ENCODE results near the gene SUSD6.
"Not testable (repeated sequence)": the region's sequence is repeated elsewhere in the genome, so short reads cannot be mapped to it uniquely, and the experiment has no call there.

SUSD6 gene

DNA sequence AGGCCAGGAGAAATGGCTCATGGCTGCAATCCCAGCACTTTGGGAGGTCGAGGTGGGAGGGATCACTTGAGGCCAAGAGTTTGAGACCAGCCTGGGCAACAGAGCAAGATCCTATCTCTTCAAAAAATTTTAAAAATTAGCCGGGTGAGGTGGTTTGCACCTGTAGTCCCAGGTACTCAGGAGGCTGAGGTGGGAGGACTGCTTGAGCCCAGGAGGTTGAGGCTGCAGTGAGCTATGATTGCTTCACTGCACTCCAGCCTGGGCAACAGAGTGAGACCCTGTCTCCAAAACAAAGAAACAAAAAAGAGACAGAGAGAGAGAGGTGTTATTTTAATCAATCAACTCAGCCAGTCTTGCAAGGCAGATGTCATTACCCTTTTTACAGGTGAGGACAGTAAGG is 107.2 kb downstream of the SUSD6 start:
- DNase-seq, result not testable (repeated sequence)

DNA sequence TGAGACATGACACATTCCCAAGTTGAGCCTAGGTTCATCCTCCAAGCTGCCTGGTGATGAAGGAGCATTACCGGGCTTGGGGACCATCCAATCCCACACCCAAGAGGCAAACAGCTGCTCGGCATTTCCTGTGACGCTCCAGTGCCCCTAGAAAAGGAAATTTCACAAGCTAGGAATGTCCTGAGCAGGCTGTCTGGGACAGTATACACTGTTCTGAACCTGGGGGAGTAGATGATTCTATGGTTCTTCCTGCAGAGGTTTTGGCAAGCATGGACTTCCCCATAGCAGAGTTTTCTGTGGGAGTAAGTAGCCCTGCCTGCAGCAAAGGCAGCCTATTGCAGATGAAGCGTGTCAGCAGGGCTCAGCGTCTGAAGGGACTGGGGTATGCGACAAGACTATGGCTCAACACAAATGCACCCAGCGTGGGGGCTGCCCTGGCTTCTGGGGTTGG is 108.1 kb downstream of the SUSD6 start:
- no peak for DNase-seq

DNA sequence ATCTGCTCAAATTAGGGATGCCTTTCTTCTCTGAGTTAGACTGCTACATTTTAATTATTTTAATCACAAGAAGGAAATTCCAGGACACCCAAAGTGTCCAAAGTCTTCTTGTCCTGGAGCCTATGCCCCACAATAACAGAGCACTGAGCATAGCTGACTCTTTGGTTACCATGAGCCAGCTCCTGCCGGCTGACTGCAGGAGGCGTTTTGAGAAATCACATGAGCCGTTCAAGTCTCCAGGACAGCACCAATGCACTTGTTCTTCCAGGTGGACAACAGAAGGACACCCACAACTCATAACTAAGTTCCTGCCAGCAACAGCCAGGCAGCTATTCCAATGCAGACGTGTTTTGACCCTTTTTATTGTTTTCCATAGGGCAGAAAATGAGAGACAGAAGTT is 109.5 kb downstream of the SUSD6 start:
- DNase-seq, result no peak

DNA sequence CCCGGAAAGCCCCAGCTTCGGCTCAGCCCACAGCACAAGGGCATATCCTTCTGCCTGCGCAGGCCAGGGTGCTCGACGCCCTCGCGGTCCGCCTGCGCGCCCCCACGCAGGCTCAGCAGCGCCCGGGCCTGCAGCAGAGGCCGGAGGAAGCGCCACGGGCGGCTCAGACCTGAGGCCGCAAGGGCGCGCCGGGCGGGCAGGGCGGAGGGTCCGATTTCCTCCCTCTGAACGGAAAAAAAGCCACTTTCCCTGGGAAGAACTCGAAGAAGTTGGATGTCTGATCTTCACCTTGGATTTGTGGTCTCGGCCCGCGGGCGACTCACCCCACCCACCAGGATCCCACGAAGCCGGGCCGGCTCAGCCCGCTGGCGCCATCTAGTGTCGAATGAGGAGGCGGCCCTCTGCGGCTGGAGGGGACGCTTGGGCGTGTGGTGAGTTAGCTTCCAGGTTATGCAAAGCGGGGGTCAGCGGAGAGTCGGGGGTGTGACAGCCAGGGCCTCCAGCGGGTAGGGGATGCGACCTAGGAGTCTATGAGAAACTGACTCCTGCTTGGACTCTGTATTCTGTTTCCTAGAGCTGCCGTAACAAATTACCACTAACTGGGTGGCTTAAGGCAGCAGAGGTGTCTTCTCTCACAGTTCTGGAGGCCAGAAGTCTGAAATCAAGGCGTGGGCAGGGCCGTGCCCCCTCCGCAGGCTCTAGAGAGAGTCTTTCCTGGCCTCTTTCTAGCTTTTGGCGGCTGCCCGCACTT is 115.5 kb downstream of the SUSD6 start:
- peak; percentile 73 for DNase-seq

DNA sequence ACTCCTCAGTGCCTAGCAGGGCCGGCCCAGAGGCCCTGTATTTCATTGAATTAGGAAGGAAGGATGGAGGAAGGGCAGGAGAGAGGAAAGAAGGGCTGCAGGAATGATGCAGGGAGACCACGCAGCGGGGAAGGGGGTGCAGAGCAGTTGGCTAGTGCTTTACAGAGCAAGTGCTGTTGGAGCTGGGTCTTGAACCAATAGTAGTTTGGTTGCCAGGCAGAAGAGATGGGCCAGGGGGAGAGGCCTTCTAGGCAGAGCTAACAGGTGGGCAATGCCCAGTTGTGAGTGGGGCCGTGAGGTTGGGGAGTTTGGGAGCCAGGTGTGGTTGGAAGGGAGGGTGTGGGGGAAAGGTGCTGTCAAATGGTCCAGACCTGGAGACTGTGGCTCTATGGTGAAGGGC is 116.5 kb downstream of the SUSD6 start:
- DNase-seq, result no peak

DNA sequence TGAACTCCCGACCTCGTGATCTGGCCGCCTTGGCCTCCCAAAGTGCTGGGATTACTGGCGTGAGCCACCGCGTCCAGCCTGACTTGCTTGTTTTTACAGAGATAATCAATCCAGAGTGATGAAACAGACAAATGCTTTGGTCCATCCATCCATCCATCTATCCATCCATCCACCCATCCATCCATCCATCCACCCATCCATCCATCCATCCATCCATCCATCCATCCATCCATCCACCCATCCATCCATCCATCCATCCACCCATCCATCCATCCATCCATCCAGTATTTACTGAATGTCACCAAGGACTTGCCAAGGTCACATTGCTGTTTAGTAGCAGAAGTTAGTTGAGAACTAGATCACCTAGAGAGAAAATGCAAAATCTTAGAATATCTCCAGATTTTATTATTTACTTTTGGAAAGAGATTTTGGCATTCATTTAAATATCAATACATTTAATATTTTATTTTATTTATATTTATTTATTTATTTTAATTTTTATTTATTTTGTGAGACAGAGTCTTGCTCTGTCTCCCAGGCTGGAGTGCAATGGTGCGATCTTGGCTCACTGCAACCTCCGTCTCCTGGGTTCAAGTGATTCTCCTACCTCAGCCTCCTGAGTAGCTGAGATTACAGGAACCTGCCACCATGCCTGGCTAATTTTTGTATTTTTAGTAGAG is 120.7 kb downstream of the SUSD6 start:
- not testable (repeated sequence) for DNase-seq

DNA sequence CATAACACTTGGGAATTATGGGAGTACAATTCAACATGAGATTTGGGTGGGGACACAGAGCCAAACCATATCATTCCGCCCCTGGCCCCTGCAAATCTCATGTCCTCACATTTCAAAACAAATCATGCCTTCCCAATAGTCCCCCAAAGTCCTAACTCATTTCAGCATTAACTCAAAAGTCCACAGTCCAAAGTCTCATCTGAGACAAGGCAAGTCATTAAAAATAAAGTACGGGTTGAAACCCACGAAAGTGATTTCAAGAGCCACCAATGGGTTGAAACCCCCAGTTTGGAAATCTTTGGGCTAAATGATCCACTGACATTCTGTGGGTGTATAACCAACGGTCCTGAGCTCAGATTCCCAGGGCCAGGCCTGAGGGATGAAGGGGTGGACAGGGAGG is 125.0 kb downstream of the SUSD6 start:
- DNase-seq, result not testable (repeated sequence)

DNA sequence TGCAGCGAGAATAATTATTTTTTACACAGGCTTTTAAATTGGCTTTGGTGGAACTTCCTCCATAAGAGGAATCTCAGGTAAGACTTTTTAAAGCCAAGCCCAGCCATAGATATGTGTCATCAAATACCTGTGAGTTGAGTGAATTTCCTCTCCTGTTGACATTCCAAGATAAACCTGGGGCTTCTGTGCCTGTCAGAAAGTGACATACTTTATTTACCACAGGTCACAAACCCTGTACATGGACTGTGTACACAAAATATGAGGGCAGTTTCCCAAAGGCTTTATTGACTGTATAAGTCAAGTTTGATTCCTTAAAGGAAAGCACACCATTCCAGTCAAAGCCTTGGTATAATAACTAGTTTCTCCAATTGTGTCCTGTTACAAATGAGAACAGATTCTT is 129.7 kb downstream of the SUSD6 start:
- DNase-seq, result no peak

DNA sequence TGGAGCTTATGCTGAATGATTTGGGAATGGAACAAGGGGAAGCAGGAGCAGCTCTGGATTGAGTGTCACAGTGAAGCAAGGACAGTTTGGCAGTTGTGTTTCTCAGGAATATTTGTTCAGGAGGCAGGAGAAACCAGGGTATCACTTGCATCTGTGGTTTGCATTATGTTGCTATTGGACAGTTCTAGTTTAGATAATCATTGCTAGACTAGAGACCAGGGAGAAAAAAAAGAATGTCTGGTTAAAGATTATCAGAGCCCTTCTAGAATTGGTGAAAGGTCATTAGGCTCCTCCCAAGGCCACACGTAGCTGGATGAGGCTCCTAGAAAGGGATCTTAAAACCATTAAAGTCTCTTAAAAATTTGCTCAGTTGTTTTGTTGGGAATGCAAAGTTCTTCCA is 138.6 kb downstream of the SUSD6 start:
- DNase-seq, result no peak

DNA sequence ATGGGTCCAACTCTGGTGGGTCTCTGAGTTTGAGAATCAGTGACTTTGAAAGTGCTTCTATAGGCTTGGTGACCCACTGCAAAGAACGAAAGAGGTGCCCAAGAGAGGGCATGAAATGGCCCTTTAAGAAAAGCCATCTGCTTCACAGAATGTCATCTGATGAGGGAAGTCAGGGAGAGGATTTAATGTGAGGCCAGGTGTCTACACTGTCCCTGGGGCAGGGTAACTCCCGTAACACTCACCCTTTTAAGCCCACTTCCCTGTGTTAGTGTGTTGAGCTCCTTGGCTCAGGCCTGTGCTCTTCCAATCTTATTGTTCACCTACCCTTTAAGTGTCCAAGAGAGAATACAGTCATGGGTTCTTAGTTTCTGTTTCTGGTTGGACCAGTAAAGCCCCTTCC is 139.1 kb downstream of the SUSD6 start:
- no peak for DNase-seq

DNA sequence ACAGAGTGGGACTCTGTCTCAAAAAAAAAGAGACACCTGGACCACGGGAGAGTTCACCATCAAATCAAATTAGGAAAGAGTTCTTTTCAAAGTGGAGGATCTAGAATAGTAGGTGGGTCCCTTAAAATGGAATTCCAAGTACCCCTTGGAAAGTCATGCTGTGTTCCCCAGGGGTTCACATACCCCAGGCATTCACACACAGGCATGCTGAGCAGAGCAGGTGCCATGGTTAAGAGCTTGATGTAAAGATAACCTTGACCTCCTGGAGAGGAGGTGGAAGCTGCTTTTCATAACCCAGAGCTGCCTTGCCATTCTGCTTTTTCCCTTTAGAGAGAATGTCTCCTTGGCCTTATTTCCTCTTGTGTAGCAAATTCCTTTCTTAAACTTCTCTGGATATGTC is 141.4 kb downstream of the SUSD6 start:
- DNase-seq, result no peak

DNA sequence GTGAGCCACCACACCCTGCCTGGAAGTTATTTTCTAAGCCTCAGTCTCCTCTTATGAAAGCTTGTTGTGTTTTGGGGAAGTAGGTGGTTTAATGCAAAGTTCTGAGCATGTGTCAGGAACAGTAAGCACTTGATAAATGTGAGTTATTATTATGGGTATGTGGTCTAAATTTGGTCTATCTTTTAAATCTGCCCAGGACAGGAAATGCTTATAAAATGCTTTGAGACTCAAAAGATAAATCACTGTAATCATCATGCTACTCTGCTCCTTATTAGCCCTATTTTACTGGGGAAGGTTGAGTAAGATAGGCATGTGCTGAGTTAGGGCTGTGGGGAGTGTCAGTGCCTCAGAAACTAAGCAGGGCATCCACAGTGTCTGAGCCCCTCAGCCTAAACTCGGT is 142.5 kb downstream of the SUSD6 start:
- DNase-seq, result no peak

DNA sequence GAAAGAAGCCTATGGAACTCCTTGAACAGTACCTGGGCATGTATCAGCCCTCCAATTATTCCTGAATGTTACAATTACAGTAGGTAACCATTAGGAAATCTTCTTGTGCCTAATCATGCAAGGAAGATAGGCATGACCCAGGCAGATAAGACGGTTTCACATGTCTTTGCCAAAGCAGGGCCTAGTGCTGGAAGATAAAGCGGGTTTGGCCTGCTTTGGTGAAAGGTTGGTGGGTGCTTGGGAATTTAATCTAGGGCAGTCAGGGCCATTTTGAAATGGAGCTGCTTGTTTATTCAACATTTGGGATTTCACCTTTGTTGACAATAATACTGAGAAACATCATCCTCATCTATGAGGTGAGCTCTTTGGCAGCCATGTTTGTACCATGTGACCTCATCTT is 143.1 kb downstream of the SUSD6 start:
- no peak for DNase-seq

DNA sequence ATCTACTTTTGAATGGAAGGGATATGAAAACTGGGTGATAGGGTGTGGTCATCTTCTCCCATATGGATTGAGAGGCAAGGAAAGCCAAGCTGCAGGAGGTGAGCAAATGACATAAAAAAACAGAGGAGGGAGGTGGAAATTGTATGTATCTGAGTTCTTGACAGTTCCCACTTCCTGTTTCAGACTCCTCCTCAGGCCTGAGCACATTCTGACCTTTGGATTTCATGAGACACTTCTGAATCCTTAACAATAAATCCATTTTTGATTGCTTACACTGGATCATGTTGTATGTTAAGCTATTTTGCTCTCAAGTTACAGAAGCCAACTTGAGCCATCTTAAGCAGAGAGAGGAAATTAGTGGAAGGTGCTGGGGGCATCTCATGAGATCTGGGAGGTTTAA is 143.9 kb downstream of the SUSD6 start:
- DNase-seq, result no peak

DNA sequence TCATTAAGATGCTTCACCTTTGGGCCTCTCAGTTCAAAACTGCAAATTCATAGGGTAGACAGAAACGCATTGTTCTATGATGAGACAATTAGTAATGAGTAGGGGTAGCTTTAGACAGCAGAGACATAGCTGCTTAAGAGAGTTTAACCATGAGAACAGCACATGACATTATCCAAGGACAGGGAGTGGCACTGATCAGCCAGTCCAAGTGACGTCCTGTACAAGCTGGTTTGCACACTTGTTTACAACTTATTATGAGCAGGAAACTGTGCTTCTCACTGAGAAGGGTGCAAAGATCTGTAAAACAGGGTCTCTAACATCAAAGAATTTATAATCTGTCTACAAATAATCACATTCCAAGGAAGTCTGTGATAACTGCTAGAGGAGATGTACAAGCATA is 144.4 kb downstream of the SUSD6 start:
- DNase-seq, result no peak

DNA sequence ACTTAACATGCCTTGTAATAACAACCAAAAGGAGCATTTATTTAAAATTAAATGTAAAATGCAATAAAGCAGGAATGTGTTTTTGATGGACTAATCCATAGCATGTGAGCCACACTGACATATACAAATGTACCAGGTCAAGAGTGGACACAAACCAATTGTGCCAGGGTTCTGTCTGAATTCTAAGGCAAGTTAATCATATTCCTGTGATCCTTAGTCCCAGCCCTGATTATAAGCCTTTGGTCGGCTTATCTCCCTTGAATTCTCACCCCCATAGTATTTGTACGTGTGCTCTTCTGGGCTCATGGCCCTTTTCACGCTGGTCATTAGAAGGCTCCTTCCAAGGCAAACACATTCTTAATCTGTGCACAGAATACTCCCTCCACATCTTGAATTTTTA is 144.9 kb downstream of the SUSD6 start:
- no peak for DNase-seq

DNA sequence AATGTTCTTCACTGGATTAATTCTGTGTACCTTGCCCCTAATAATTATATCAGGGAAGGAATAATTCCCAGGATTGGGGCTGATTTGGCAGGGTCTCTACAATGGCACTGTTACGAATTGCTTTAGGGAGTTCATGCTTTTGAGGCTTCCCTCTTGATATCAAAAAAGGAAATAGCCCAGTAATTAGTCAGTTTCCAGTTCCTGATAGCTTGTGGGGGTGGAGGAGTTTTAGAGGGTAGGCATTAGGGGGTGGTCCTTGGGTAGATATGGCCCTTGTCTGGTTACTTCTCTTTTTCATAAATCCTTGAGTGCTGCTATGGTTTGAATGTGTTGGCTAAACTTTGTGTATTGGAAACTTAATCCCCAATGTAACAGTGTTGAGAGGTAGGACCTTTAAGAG is 149.4 kb downstream of the SUSD6 start:
- DNase-seq, result no peak

DNA sequence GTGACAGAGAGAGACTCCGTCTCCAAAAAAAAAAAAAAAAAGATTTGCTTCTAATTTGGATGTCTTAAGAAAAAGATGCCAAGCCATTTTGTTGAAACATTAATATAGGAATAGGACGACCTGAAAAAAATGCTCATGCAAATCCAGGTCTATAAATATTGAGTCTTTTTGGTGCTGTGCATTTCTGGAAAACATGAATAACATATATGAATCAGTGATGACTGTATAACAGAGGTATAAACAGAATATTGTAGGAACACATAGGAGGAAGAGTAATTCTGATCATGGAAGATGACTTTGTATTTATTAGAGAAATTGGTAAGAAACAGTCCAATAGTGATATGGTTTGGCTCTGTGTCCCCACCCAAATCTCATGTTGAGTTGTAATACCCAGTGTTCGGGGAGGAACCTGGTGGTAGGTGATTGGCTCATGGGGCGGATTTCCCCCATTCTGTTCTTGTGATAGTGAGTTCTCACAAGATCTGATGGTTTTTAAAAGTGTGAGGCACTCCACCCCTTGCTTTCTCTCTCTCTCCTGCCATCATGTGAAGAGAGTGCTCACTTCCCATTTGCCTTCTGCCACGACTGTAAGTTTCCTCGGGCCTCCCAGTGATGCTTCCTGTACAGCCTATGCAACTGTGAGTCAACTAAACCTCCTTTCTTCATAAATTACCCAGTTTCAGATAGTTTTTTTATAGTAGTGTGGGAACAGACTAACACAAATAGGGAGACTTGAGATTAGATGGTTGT is 152.5 kb downstream of the SUSD6 start:
- no peak for DNase-seq

Data from NCI-H2227 treated with DMSO at 0.1 percent for 48 hours (cell line).